ENCODE data around the gene FCHSD2. TPM values are rescaled to one million over a fixed set of nuclear protein-coding genes. Genes with fewer than 3 reads are reported as not detected.
A peak's percentile ranks its signal among the peaks of the same experiment; 100 is the strongest.

Gene FCHSD2
- total and polyA plus RNA-seq, 2 of the 13 experiments (the other 11 are each of a cell fraction or from before 2014, with no cell fraction given) = 20.5 to 24.8 TPM

DNA sequence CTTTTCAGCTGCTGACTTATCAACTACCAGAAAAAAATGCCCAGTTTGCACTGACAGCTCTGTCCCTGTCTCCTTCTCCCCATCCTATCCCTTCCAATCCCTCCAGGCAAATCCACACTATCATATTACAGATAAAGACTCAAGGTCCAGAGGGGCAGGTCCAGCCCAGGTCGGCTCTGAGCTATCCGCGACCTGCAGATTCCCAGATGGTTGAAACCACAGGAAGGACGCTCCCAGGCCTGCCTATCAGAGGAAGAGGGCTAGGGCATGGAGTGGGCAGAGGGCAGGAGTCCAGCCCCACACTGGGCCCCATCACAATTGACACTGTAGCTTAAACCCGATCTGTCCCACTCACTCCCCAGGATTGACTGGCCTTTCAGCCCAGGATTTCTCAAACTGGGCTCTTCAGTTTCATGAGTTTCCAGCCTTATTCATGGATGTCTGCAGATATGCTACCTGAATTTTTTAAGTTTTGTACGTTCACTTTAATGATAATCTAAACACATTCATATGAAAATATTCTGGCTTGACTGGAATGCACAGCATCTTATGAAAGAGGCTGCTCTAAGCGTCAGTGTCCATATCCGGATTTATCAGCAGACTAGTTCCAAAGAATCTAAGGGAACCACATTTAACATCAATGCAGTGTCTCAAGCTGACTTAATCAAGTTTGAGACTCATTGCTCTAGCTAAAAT, 16.4 kb upstream of the FCHSD2 start (continued):
- TF ChIP-seq, protein P1, sequence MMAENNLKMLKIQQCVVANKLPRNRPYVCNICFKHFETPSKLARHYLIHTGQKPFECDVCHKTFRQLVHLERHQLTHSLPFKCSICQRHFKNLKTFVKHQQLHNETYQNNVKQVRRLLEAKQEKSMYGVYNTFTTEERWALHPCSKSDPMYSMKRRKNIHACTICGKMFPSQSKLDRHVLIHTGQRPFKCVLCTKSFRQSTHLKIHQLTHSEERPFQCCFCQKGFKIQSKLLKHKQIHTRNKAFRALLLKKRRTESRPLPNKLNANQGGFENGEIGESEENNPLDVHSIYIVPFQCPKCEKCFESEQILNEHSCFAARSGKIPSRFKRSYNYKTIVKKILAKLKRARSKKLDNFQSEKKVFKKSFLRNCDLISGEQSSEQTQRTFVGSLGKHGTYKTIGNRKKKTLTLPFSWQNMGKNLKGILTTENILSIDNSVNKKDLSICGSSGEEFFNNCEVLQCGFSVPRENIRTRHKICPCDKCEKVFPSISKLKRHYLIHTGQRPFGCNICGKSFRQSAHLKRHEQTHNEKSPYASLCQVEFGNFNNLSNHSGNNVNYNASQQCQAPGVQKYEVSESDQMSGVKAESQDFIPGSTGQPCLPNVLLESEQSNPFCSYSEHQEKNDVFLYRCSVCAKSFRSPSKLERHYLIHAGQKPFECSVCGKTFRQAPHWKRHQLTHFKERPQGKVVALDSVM (CRISPR knock-in tag; IDR thresholded peaks at IDR 0.05) = no peak
- TF ChIP-seq KLF6 (CRISPR knock-in tag; IDR thresholded peaks at IDR 0.05) (no peak), ZNF274 (CRISPR knock-in tag; IDR thresholded peaks at IDR 0.05) (no peak), ZNF713 (CRISPR knock-in tag; IDR thresholded peaks at IDR 0.05) (no peak), ZNF782 (CRISPR knock-in tag; IDR thresholded peaks at IDR 0.05; ENCODE audit: borderline replicate concordance) (peak; percentile 59; the same call in 1 of the 2 replicates), FOXM1 (CRISPR knock-in tag; IDR thresholded peaks at IDR 0.05) (no peak), ZNF430 (CRISPR knock-in tag; IDR thresholded peaks at IDR 0.05) (peak; percentile 82; the same call in 1 of the 2 replicates), U2AF1 (optimal IDR thresholded peaks at IDR 0.05; ENCODE audit: low read depth, low read length) (no peak), TCF7 (IDR thresholded peaks at IDR 0.05; ENCODE audit: low read depth) (peak; percentile 17; the same call in 1 of the 2 replicates), CREM (IDR thresholded peaks at IDR 0.05) (peak; percentile 71; the same call in 1 of the 2 replicates), CREM (CRISPR knock-in tag; IDR thresholded peaks at IDR 0.05) (no peak), SP140L (CRISPR knock-in tag; IDR thresholded peaks at IDR 0.05; ENCODE audit: borderline replicate concordance) (no peak), MAFG (CRISPR knock-in tag; IDR thresholded peaks at IDR 0.05) (no peak), HOXA5 (CRISPR knock-in tag; IDR thresholded peaks at IDR 0.05) (peak; percentile 38; the same call in 1 of the 2 replicates), ZNF296 (CRISPR knock-in tag; conservative IDR thresholded peaks at IDR 0.05) (no peak), ZNF460 (CRISPR knock-in tag; IDR thresholded peaks at IDR 0.05; ENCODE audit: borderline replicate concordance) (no peak; the same call in 1 of the 2 replicates), ZNF562 (CRISPR knock-in tag; IDR thresholded peaks at IDR 0.05; ENCODE audit: borderline replicate concordance) (no peak), PAWR (CRISPR knock-in tag; IDR thresholded peaks at IDR 0.05; ENCODE audit: borderline replicate concordance) (no peak), CBX1 (IDR thresholded peaks at IDR 0.05; ENCODE audit: low read depth) (no peak)
- TF ChIP-seq, protein P2, sequence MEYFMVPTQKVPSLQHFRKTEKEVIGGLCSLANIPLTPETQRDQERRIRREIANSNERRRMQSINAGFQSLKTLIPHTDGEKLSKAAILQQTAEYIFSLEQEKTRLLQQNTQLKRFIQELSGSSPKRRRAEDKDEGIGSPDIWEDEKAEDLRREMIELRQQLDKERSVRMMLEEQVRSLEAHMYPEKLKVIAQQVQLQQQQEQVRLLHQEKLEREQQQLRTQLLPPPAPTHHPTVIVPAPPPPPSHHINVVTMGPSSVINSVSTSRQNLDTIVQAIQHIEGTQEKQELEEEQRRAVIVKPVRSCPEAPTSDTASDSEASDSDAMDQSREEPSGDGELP (IDR thresholded peaks at IDR 0.05; ENCODE audit: borderline replicate concordance, low read depth) = peak; percentile 71; the same call in 1 of the 2 replicates
- TF ChIP-seq, protein P3, sequence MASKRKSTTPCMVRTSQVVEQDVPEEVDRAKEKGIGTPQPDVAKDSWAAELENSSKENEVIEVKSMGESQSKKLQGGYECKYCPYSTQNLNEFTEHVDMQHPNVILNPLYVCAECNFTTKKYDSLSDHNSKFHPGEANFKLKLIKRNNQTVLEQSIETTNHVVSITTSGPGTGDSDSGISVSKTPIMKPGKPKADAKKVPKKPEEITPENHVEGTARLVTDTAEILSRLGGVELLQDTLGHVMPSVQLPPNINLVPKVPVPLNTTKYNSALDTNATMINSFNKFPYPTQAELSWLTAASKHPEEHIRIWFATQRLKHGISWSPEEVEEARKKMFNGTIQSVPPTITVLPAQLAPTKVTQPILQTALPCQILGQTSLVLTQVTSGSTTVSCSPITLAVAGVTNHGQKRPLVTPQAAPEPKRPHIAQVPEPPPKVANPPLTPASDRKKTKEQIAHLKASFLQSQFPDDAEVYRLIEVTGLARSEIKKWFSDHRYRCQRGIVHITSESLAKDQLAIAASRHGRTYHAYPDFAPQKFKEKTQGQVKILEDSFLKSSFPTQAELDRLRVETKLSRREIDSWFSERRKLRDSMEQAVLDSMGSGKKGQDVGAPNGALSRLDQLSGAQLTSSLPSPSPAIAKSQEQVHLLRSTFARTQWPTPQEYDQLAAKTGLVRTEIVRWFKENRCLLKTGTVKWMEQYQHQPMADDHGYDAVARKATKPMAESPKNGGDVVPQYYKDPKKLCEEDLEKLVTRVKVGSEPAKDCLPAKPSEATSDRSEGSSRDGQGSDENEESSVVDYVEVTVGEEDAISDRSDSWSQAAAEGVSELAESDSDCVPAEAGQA (IDR thresholded peaks at IDR 0.05; ENCODE audit: low read depth) = peak; percentile 51; the same call in 1 of the 2 replicates
- TF ChIP-seq, protein P3 (CRISPR knock-in tag; IDR thresholded peaks at IDR 0.05; ENCODE audit: borderline replicate concordance) = no peak
